T-helper 22 cell (primary cell): Measurements from ENCODE around the gene UBE2D3.

Experiments
- DNase-seq: peaks from one replicate; pipeline ENCODE4 v3.0.0-alpha.2; 2020; ENCODE audit warnings: low read depth

Gene UBE2D3

DNA sequence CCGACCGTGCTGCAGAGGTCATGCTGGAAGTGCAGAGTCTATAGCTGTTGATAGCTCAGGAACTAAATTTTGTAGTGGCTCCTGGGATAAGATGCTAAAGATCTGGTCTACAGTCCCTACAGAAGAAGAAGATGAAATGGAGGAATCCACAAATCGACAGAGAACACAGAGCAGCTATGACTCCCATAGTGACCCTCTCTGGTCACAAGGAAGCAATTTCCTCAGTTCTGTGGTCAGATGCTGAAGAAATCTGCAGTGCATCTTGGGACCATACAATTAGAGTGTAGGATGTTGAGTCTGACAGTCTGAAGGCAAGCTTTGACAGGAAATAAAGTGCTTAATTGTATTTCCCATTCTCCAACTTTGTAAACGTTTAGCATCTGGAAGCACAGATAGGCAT, 75.4 kb downstream of the UBE2D3 start:
- no peak for DNase-seq
